HG03571 (cell line): Measurements from ENCODE around the gene GALC.

Source experiments
- ATAC-seq: cut with Tn5 transposase; IDR thresholded peaks from one replicate; pipeline ENCODE4 v1.9.1; 2021; ENCODE audit not compliant: unreplicated experiment

Gene GALC

GRCh38 chr14:87888136-87888999, 104.6 kb downstream of the GALC start:
- ATAC-seq, result no peak

- ATAC-seq, result no peak
Measured at GRCh38 chr14:87883750-87884149, 109.2 kb downstream of the GALC start.
